Esophagus muscularis mucosa (tissue), 4 donors: ENCODE data around the gene C4B. TPM values are rescaled to one million over a fixed set of nuclear protein-coding genes. Genes with fewer than 3 reads are reported as not detected.

Experiments
- DNase-seq: peaks from one replicate; pipeline ENCODE4 v3.0.0-alpha.2; 2017; ENCODE audit errors: extremely low spot score
- H3K27ac ChIP-seq, 4 donors: fragments of 200-600 bp; sonication (generic); replicated peaks in 1 of 4; 1 replicate in 3 of 4; 2 replicates in 1 of 4; pipeline ENCODE4 v1.5.1; 2016 to 2019; ENCODE audit warnings: mild to moderate bottlenecking in 1 of 4
- H3K27me3 ChIP-seq, 4 donors: fragments of 200-600 bp; sonication (generic); one replicate each; pipeline versions ENCODE4 v1.5.1 to v1.6.0; 2016 to 2019
- H3K36me3 ChIP-seq, 4 donors: fragments of 200-600 bp; sonication (generic); one replicate each; pipeline ENCODE4 v1.5.1; 2016 to 2019
- H3K4me1 ChIP-seq, 4 donors: fragments of 200-600 bp; sonication (generic); one replicate each; pipeline ENCODE4 v1.5.1; 2016 to 2019
- H3K4me3 ChIP-seq, 4 donors: fragments of 200-600 bp; sonication (generic); 1 replicate in 2 of 4; 2 replicates in 2 of 4; pipeline ENCODE4 v1.5.1; 2016 to 2019; ENCODE audit warnings: mild to moderate bottlenecking in 4 of 4, moderate library complexity in 1 of 4
- H3K9me3 ChIP-seq, 4 donors: fragments of 200-600 bp; sonication (generic); 1 replicate in 3 of 4; 2 replicates in 1 of 4; pipeline ENCODE4 v1.5.1; 2016 to 2019
- EP300 ChIP-seq: sonication (generic); formaldehyde crosslinking; IDR thresholded peaks from one replicate; pipeline ENCODE4 v1.6.1; 2017; ENCODE audit warnings: antibody characterized with exemption
- POLR2A ChIP-seq: fragments of 450-650 bp; IDR thresholded peaks from one replicate; pipeline ENCODE4 v1.6.1; 2017; ENCODE audit warnings: antibody characterized with exemption, moderate library complexity, mild to moderate bottlenecking, low read depth
- POLR2AphosphoS5 ChIP-seq, 2 donors: sonication (generic); formaldehyde crosslinking; IDR thresholded peaks; one replicate each; pipeline ENCODE4 v1.6.1; 2017; ENCODE audit warnings: antibody characterized with exemption in 2 of 2
- WGBS: methylation state at CpG from one replicate; pipeline ENCODE4 v1.1.5; 2018; 5-methylcytosine and 5-hydroxymethylcytosine counted together
- intact Hi-C: fragments of 100-400 bp; cut with DNase I; formaldehyde crosslinking; loops from one replicate; pipeline ENCODE4 v1.15.1; 2023
- total RNA-seq, 4 donors: library from RNA; depleted of rRNA; stranded (reverse); fragments of >200 nt; gene quantifications; one replicate each; pipeline versions ENCODE4 v1.1.0 to v1.2.1, GENCODE V29; 2016
- TF ChIP-seq, protein P1 (sequence below), 3 experiments: fragments of 200-600 bp in 2 of 3; fragments of 450-650 bp in 1 of 3; sonication (generic) in 2 of 3; IDR thresholded peaks; one replicate each; pipeline ENCODE4 v1.5.1; 2017 to 2019; ENCODE audit warnings: antibody characterized with exemption in 3 of 3, mild to moderate bottlenecking in 2 of 3, moderate library complexity in 1 of 3

Gene C4B
- total RNA-seq, 4 donors from 2014 or later = 45.3 to 203 (median 75.8) TPM

GRCh38 chr6:31968326-31968725, 46.3 kb upstream of the C4B start:
- Histone ChIP-seq H3K27me3 (no peaks in the 10 kb centered on the region), H3K4me1 (peaks cover 19 to 33% (median 29%) of the 10 kb centered on the region in 4 donors), H3K36me3 (peaks cover 26 to 76% (median 71%) of the 10 kb centered on the region in 4 donors), H3K4me3 (no peak overlapping the region), H3K27ac (no peak overlapping the region), H3K9me3 (no peaks in the 10 kb centered on the region)
- WGBS = 70% methylated on average over 3 of the region's 11 CpGs
- TF ChIP-seq, protein P1, sequence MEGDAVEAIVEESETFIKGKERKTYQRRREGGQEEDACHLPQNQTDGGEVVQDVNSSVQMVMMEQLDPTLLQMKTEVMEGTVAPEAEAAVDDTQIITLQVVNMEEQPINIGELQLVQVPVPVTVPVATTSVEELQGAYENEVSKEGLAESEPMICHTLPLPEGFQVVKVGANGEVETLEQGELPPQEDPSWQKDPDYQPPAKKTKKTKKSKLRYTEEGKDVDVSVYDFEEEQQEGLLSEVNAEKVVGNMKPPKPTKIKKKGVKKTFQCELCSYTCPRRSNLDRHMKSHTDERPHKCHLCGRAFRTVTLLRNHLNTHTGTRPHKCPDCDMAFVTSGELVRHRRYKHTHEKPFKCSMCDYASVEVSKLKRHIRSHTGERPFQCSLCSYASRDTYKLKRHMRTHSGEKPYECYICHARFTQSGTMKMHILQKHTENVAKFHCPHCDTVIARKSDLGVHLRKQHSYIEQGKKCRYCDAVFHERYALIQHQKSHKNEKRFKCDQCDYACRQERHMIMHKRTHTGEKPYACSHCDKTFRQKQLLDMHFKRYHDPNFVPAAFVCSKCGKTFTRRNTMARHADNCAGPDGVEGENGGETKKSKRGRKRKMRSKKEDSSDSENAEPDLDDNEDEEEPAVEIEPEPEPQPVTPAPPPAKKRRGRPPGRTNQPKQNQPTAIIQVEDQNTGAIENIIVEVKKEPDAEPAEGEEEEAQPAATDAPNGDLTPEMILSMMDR (IDR thresholded peaks at IDR 0.05) = no peak
- DNase-seq = no peak
- intact Hi-C loops = no loop called here

GRCh38 chr6:31968791-31969711, 45.5 kb upstream of the C4B start:
- intact Hi-C loops = no loop called here
- peaks cover 21 to 41% (median 34%) of the 10 kb centered on the region in 4 donors for H3K4me1 ChIP-seq
- no peak overlapping the region for H3K27ac ChIP-seq
- peaks cover 19 to 70% (median 65%) of the 10 kb centered on the region in 4 donors for H3K36me3 ChIP-seq
- no peaks in the 10 kb centered on the region for H3K27me3 ChIP-seq
- WGBS = 89% methylated on average over 22 of the region's 23 CpGs
- no peak for DNase-seq
- H3K4me3 ChIP-seq = no peak overlapping the region
- no peaks in the 10 kb centered on the region for H3K9me3 ChIP-seq
- TF ChIP-seq, protein P1 (IDR thresholded peaks at IDR 0.05) = no peak
- no peak for TF ChIP-seq EP300
- TF ChIP-seq POLR2A = no peak
- no peak for TF ChIP-seq POLR2AphosphoS5 (IDR thresholded peaks at IDR 0.05)

DNA sequence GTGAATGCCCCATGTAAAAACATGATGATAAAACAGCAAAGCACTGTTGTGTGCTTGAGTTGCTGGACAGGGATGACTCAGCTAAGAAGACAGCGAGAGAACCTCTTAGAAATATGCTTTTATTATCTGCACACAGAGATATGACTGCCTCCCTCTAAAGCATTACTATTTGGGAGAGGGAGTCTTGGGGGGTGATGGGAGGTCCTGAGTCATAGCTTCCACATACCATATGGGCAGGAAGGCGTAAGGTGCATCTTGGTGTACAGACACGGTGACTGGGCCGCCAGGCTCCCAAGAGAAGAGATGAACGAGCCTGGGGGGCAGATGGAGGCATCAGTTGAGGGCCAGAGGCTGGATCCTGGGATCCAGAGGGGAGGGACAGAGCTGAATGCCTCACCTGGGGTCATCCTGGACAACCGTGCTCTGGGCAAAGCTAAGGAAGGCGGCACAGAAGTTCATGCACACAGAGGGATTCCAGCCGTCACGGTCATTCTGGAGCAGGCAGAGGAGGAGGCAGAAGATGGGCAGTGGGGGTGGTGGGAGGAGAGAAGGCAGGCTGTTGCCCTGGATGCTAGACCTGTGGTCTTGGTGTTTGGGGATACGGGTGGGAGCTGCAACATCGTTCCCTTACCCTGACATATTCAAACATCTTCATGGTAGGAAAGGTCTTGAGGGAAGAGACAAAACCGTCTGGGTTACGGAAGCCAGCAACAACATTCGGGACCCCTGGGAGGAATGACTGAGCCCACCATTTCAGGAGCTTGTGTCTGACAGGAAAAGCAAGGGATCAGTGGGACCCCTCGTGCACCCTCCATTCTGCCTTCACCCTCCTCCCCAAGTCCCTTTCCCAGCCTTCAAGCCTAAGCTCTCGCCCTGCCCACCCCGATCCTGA, 44.6 kb upstream of the C4B start:
- no peaks in the 10 kb centered on the region for H3K27me3 ChIP-seq
- 67% methylated on average over 15 of the region's 17 CpGs for WGBS
- H3K9me3 ChIP-seq = no peaks in the 10 kb centered on the region
- peak overlapping the region; percentile 92 to 97 (median 95) for H3K27ac ChIP-seq
- peaks cover 21 to 48% (median 34%) of the 10 kb centered on the region in 4 donors for H3K4me1 ChIP-seq
- TF ChIP-seq, protein P1 (IDR thresholded peaks at IDR 0.05) = no peak
- TF ChIP-seq POLR2AphosphoS5 (IDR thresholded peaks at IDR 0.05) (no peak), EP300 (no peak), POLR2A (no peak)
- intact Hi-C loops = no loop called here
- no peak for DNase-seq
- peak overlapping the region in 3 of 4 donors; percentile 58 to 88 (median 80) for H3K4me3 ChIP-seq
- H3K36me3 ChIP-seq = peaks cover 10 to 64% (median 59%) of the 10 kb centered on the region in 4 donors

GRCh38 chr6:31970604-31971271, 43.9 kb upstream of the C4B start:
- intact Hi-C loops = no loop called here
- 77% methylated on average over 6 of the region's 18 CpGs for WGBS
- Histone ChIP-seq H3K27ac (peak overlapping the region; percentile 92 to 97 (median 95)), H3K4me1 (peaks cover 21 to 48% (median 34%) of the 10 kb centered on the region in 4 donors), H3K4me3 (peak overlapping the region; percentile 58 to 88 (median 78)), H3K36me3 (peaks cover 7 to 56% (median 53%) of the 10 kb centered on the region in 4 donors), H3K27me3 (no peaks in the 10 kb centered on the region), H3K9me3 (no peaks in the 10 kb centered on the region)
- no peak for DNase-seq
- TF ChIP-seq POLR2A (no peak), POLR2AphosphoS5 (IDR thresholded peaks at IDR 0.05) (no peak), EP300 (no peak)
- TF ChIP-seq, protein P1 (IDR thresholded peaks at IDR 0.05) = no peak
